ENCODE data around the gene CRYZL1.

CRYZL1 gene

DNA sequence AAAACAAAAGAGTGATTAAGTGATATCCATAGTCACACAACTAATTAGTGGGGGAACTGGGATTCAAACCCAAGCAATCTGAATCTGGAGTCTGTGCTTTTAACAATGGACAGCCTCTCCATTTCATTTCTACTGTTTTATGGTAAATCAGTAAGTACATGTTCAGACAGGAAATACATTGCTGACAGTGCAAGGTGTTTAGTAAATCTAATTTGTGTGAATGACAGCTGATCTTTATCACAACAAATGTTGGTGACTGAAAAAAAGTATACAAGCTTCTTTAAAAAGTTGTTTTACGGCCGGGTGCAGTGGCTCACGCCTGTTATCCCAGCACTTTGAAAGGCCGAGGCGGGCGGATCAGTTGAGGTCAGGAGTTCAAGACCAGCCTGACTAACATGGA is 73.6 kb downstream of the CRYZL1 start:
- DNase-seq (ENCODE audit: insufficient read length, low spot score) (no peak), FAIRE-seq (no peak)

DNA sequence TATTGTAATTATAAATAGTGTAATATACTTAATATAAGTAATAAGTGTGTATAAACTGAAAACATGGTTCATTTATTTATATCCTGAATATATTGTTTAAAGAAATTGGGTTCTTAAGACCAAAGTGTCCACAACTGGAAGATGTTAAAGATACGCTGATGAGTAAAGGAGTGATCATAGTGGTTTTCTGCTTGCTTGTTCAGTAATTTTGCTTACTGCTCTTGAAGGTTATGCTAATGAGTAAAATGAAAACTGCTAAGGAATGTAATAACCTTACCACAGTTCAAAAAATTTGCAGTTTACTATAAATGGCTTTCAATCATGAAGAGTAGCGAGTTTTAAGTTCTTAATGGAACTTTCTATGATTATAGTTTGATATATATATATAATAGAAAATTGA is 75.0 kb downstream of the CRYZL1 start:
- peak; percentile 62 for FAIRE-seq
- DNase-seq (ENCODE audit: insufficient read length, low spot score) = no peak

DNA sequence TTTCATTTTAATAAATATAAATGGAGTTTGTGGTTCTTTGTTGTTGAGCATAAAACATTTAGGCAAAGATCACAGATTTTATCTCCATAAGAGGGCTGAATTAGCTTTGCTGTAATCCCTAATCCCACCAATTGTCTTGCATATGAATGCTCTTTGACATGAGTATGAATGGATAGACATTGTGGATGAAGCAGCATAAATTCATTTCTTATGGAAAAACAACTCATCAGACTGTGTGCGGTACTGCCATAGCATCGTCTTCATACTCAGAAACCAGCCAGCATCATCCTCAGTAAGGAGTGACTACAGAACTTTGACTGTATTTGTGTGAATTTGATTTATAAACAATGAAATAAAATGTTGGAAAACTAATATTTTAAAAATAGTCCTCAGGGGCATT is 79.2 kb downstream of the CRYZL1 start:
- DNase-seq (ENCODE audit: insufficient read length, low spot score) = no peak
- FAIRE-seq = no peak

DNA sequence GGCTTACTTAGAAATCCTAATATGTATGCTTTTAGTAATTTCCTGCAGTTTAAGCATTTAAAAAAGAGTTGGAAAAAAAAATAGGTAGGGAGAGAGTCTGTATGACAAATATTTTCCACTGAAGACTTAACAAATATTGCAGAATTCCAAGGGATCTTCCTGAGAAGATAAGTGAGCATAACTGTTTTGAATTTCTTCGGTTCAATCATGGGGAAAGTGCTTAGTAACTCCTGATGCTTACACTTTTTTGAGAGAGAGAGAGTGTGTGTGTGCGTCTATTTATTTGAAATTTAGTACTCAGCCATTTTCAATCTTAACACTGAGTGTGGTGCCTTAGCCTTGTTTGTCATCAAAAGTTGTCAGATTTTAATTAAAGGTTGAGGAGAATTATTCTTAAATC is 80.2 kb downstream of the CRYZL1 start:
- FAIRE-seq (no peak), DNase-seq (ENCODE audit: insufficient read length, low spot score) (no peak)

DNA sequence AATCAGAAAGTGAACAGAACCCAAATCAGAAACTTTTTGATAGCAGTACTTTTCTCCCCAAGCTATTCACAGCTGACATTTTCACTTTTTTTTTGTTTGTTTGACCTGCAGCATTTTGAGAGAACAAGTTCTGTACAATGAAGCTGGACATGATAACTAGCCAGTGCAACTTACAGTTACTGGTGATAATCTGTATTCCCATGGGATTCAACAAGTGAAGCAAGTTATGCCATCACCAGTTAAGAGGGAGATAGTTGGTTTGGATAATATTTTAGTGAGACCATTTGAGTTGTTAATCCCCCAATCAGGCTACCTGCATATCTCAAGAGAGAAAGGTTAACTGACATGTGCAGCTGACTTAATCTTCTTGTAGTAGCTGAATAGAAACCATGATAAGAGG is 80.6 kb downstream of the CRYZL1 start:
- no peak for DNase-seq (ENCODE audit: insufficient read length, low spot score)
- FAIRE-seq = no peak

DNA sequence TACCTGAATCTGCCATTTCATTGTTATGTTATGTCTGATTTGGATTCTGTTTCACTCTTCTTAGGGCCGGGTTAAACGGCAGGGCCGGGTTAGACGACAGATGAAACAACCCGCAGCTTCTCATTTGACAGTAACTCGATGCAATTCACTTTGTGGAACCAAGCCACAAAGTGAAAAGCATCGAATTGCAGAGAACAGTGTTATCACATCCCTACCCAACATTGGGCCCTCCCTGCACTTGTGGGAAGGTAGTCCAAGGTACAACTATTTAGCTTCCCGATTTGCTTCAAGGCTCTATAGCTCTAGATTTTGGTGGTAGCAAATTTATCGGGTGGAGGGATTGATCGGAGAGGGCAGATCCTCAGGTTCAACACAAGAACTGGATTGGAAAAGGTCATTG is 81.7 kb downstream of the CRYZL1 start:
- DNase-seq (ENCODE audit: insufficient read length, low spot score) = no peak
- FAIRE-seq = no peak

DNA sequence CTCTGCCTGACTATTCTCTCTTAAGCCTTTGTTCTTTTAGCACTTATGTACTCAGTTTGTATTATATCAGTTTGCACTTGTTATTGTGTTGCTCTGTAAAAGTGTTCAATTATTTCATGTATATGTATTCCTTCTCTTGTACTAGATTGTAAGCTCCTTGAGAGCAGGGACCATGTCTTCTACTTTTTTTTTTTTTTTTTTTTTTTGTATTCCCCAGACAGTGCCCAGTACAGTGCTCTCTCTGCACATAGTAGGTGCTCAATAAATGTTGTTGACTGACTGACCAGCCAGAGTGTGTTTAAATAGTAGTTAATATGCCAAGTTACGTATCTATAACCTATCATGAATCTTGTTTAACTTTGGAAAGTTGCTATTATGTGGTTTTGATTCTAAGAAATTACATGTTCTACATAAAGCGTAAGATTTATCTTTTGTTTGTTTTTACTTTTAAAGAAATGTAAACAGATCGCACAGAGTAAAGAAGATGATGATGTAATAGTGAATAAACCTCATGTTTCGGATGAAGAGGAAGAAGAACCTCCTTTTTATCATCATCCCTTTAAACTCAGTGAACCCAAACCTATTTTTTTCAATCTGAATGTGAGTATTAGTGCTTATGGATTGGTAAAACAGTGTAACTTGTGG is 82.6 kb downstream of the CRYZL1 start:
- FAIRE-seq (no peak), DNase-seq (ENCODE audit: insufficient read length, low spot score) (no peak)

DNA sequence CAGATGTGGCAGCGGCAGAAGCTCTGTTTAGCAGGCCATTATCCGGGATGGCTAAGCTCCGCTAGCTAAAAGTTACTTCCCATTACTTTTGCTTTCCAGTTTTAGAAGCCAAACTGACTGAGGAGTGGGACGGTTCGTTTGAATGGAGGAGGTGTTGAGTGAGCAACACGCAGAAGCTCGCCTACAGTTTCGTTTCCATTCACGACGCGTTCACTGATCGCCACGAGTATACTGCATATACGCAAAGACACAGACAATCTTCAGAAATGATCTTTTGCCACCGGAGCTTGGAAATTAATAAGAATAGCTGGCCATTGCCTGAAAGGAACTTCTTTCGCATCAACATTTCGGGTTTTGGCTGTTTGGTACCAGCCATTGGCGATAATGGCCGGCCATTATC is 84.1 kb downstream of the CRYZL1 start:
- no peak for FAIRE-seq
- no peak for DNase-seq (ENCODE audit: insufficient read length, low spot score)

DNA sequence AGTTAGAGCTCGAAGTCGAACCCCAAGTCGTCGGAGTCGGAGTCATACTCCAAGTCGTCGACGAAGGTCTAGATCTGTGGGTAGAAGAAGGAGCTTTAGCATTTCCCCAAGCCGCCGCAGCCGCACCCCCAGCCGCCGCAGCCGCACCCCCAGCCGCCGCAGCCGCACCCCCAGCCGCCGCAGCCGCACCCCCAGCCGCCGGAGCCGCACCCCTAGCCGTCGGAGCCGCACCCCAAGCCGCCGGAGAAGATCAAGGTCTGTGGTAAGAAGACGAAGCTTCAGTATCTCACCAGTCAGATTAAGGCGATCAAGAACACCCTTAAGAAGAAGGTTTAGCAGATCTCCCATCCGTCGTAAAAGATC is 86.6 kb downstream of the CRYZL1 start:
- FAIRE-seq (no peak), DNase-seq (ENCODE audit: insufficient read length, low spot score) (no peak)

DNA sequence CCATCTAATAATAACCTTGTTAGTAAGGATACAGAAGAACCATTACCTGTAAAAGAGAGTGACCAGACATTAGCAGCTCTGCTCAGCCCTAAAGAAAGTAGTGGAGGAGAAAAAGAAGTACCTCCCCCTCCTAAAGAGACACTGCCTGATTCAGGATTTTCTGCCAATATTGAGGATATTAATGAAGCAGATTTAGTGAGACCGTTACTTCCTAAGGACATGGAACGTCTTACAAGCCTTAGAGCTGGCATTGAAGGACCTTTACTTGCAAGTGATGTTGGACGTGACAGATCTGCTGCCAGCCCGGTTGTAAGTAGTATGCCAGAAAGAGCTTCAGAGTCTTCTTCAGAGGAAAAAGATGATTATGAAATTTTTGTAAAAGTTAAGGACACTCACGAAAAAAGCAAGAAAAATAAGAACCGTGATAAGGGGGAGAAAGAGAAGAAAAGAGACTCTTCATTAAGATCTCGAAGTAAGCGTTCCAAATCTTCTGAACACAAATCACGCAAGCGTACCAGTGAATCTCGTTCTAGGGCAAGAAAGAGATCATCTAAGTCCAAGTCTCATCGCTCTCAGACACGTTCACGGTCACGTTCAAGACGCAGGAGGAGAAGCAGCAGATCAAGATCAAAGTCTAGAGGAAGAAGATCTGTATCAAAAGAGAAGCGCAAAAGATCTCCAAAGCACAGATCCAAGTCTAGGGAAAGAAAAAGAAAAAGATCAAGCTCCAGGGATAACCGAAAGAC is 87.1 kb downstream of the CRYZL1 start:
- FAIRE-seq = no peak

DNA sequence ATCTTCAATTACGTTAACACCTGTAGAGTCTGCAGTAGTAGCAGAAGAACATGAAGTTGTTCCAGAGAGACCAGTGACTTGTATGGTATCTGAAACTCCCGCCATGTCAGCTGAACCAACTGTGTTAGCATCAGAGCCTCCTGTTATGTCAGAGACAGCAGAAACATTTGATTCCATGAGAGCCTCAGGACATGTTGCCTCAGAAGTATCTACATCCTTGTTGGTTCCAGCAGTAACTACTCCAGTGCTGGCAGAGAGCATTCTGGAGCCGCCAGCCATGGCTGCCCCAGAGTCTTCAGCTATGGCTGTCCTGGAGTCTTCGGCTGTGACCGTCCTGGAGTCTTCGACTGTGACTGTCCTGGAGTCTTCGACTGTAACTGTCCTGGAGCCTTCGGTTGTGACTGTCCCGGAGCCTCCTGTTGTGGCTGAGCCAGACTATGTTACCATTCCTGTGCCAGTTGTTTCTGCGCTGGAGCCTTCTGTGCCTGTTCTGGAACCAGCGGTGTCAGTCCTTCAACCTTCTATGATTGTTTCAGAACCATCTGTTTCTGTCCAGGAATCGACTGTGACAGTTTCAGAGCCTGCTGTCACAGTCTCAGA is 88.4 kb downstream of the CRYZL1 start:
- DNase-seq (ENCODE audit: insufficient read length, low spot score) = no peak
- FAIRE-seq = no peak

More for the DNA sequence above, 87.1 kb downstream of the CRYZL1 start:
- DNase-seq (ENCODE audit: insufficient read length, low spot score) = no peak

DNA sequence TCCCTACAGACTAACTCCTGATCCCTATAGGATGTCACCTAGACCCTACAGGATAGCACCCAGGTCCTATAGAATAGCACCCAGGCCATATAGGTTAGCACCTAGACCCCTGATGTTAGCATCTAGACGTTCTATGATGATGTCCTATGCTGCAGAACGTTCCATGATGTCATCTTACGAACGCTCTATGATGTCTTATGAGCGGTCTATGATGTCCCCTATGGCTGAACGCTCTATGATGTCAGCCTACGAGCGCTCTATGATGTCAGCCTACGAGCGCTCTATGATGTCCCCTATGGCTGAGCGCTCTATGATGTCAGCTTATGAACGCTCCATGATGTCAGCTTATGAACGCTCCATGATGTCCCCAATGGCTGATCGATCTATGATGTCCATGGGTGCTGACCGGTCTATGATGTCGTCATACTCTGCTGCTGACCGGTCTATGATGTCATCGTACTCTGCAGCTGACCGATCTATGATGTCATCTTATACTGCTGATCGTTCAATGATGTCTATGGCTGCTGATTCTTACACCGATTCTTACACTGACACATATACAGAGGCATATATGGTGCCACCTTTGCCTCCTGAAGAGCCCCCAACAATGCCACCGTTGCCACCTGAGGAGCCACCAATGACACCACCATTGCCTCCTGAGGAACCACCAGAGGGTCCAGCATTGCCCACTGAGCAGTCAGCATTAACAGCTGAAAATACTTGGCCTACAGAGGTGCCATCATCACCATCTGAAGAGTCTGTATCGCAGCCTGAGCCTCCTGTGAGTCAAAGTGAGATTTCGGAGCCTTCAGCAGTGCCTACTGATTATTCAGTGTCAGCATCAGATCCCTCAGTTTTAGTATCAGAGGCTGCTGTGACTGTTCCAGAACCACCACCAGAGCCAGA is 89.2 kb downstream of the CRYZL1 start:
- DNase-seq (ENCODE audit: insufficient read length, low spot score) (no peak), FAIRE-seq (no peak)

DNA sequence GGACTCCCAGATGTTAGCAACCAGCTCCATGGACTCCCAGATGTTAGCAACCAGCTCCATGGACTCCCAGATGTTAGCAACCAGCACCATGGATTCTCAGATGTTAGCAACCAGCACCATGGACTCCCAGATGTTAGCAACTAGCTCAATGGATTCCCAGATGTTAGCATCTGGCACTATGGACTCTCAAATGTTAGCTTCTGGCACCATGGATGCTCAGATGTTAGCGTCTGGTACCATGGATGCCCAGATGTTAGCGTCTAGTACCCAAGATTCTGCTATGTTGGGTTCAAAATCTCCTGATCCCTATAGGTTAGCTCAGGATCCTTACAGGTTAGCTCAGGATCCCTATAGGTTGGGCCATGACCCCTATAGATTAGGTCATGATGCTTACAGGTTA is 89.9 kb downstream of the CRYZL1 start:
- FAIRE-seq = no peak
- DNase-seq (ENCODE audit: insufficient read length, low spot score) = no peak

DNA sequence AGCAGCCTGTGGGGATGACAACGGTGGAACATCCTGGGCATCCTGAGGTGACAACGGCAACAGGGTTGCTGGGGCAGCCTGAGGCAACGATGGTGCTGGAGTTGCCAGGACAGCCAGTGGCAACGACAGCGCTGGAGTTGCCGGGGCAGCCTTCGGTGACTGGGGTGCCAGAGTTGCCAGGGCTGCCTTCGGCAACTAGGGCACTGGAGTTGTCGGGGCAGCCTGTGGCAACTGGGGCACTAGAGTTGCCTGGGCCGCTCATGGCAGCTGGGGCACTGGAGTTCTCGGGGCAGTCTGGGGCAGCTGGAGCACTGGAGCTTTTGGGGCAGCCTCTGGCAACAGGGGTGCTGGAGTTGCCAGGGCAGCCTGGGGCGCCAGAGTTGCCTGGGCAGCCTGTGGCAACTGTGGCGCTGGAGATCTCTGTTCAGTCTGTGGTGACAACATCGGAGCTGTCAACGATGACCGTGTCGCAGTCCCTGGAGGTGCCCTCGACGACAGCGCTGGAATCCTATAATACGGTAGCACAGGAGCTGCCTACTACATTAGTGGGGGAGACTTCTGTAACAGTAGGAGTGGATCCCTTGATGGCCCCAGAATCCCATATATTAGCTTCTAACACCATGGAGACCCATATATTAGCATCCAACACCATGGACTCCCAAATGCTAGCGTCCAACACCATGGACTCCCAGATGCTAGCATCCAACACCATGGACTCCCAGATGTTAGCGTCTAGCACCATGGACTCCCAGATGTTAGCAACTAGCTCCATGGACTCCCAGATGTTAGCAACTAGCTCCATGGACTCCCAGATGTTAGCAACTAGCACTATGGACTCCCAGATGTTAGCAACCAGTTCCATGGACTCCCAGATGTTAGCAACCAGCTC is 90.5 kb downstream of the CRYZL1 start:
- FAIRE-seq (no peak), DNase-seq (ENCODE audit: insufficient read length, low spot score) (no peak)

DNA sequence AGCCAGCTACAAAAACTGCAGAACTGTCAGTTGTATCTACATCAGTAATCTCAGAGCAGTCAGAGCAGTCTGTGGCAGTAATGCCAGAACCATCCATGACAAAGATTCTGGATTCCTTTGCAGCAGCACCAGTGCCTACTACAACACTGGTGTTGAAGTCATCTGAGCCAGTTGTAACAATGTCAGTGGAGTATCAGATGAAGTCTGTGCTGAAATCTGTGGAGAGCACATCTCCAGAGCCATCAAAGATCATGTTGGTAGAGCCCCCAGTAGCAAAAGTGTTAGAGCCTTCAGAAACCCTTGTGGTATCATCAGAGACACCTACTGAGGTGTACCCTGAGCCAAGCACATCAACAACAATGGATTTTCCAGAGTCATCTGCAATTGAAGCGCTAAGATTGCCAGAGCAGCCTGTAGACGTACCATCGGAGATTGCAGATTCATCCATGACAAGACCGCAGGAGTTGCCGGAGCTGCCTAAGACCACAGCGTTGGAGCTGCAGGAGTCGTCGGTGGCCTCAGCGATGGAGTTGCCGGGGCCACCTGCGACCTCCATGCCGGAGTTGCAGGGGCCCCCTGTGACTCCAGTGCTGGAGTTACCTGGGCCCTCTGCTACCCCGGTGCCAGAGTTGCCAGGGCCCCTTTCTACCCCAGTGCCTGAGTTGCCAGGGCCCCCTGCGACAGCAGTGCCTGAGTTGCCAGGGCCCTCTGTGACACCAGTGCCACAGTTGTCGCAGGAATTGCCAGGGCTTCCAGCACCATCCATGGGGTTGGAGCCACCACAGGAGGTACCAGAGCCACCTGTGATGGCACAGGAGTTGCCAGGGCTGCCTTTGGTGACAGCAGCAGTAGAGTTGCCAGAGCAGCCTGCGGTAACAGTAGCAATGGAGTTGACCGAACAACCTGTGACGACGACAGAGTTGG is 91.4 kb downstream of the CRYZL1 start:
- no peak for DNase-seq (ENCODE audit: insufficient read length, low spot score)
- no peak for FAIRE-seq

DNA sequence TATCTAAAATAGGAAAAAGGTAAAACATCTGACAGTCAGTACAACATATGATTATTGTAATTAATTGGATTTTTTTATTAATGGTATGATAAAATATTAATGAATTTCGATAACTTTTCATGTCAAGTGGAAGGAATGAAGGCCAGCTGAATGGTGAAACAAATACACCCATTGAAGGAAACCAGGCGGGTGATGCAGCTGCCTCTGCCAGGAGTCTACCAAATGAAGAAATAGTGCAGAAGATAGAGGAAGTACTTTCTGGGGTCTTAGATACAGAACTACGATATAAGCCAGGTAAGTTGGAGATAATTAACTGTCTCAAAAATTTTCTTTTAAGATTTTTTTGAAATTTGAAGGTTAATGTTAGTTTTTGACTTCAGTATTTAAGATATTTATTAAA is 95.5 kb downstream of the CRYZL1 start:
- DNase-seq (ENCODE audit: insufficient read length, low spot score) (no peak), FAIRE-seq (no peak)

DNA sequence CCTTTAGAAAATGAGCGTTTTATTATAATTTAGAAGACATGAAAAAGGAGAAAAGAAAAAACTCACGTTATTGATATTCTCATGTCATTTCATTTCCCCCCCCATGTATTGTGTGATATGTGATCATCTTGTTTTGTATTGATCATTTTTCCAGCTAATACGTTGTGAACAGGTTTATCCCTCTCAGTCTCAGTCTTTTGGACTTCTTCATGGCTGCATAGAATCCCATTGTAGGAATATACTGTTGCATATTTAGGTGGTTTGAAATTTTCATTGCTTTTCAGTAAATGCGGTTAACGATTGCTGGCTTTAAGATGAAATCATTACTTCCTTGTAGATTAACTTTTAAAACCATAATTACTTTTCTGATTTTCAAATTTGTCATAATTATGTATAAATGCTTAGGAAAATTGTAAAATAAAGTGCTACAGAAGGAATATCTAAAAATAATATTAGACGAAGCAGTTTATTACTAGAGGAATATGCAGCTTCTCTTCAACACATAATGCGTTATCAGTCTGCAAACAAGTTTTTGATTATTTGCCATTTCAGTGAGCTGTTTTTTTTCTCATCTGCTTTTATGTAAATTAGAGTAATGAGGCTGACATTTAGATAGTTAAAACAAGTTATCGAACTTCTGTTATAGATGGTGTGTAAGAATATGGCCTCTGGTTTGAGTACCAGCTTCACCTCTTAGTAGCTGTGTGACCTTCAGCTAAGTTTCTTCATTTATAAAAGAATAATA is 96.9 kb downstream of the CRYZL1 start:
- FAIRE-seq = no peak
- DNase-seq (ENCODE audit: insufficient read length, low spot score) = no peak

DNA sequence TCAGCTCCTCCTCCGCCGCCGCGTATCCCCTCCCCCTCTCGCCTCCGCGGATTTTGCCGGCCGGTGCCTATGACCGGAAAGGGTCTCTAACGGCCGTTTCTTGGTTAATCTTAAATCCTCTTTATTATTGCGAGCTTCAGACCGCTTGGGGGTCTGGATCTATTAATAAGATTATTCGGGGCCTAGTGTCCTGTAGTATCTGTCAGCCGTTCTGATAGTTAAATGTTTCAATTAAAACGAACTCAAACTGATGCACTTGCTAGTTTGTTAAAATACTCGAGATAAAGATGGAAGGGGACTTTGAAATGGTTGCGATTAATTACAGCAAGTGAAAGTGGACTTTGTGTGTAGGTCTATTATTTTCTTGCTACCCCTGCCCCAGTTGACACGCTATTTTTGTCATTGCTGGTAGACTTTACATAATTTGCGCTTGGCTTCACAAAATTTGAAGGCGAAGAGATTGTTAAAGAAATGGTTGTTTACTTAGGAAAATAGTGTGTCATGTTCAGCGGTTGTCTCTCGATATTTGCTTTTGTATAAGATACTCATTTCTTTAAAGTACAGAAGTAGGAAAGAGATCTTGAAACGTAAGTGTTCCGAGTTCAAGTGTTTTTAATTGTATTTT is 97.9 kb downstream of the CRYZL1 start:
- FAIRE-seq (peak; percentile 86), DNase-seq (ENCODE audit: insufficient read length, low spot score) (no peak)
